WTC11 (cell line): ENCODE data around the gene NCOA6.

Source experiments
- CREM ChIP-seq: sonication (generic); formaldehyde crosslinking; IDR thresholded peaks from 2 replicates; pipeline ENCODE4 v1.8.1; 2022; ENCODE audit warnings: mild to moderate bottlenecking, missing genetic modification reagents, moderate library complexity
- ETV6 ChIP-seq: sonication (generic); formaldehyde crosslinking; IDR thresholded peaks from 2 replicates; pipeline ENCODE4 v1.8.1; 2022; ENCODE audit warnings: mild to moderate bottlenecking, missing genetic modification reagents
- IRF2 ChIP-seq: sonication (generic); formaldehyde crosslinking; IDR thresholded peaks from 2 replicates; pipeline ENCODE4 v1.8.0; 2022; ENCODE audit warnings: low read depth, missing genetic modification reagents, borderline replicate concordance
- RELA ChIP-seq: sonication (generic); formaldehyde crosslinking; IDR thresholded peaks from 2 replicates; pipeline ENCODE4 v1.8.1; 2022; ENCODE audit warnings: missing genetic modification reagents, mild to moderate bottlenecking, borderline replicate concordance
- ZBTB21 ChIP-seq: sonication (generic); formaldehyde crosslinking; IDR thresholded peaks from 2 replicates; pipeline ENCODE4 v1.8.1; 2023; ENCODE audit warnings: mild to moderate bottlenecking, missing genetic modification reagents, borderline replicate concordance
- ZNF121 ChIP-seq: sonication (generic); formaldehyde crosslinking; IDR thresholded peaks from 2 replicates; pipeline ENCODE4 v1.8.0; 2023; ENCODE audit warnings: missing genetic modification reagents
- ZNF232 ChIP-seq: sonication (generic); formaldehyde crosslinking; IDR thresholded peaks from 2 replicates; pipeline ENCODE4 v1.8.0; 2022; ENCODE audit warnings: mild to moderate bottlenecking, missing genetic modification reagents
- ZNF396 ChIP-seq: fragments of 250-450 bp; sonication (Bioruptor Pico); IDR thresholded peaks from 2 replicates; pipeline ENCODE4 v1.8.0; 2021; ENCODE audit warnings: mild to moderate bottlenecking, moderate library complexity, borderline replicate concordance
- TF ChIP-seq, protein P1 (sequence below): sonication (generic); formaldehyde crosslinking; IDR thresholded peaks from 2 replicates; pipeline ENCODE4 v1.8.0; 2022; ENCODE audit warnings: missing genetic modification reagents
- TF ChIP-seq, protein P2 (sequence below): fragments of 200-600 bp; IDR thresholded peaks from 2 replicates; pipeline ENCODE4 v1.8.0; 2022; ENCODE audit warnings: antibody characterized with exemption
- TF ChIP-seq, protein P3 (sequence below): sonication (generic); formaldehyde crosslinking; IDR thresholded peaks from 2 replicates; pipeline ENCODE4 v1.8.0; 2022; ENCODE audit warnings: mild to moderate bottlenecking, missing genetic modification reagents

DNA sequence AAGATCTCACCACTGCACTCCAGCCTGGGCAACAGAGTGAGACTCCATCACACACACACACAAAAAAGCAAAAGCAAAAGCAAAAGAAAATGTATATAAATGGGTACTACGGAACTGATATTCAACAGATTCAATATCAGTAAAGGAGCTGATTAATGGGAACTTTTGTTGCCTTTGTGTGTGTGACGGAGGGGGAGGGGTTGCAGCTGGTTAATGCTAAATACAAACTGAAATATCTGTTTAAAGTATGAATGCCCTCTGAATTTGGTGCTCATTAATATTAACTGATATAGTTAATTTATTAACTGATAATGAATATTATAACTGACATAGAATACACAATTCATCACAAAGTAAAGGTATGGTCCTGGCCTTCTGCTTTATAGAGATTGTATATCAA is 8.4 kb downstream of the NCOA6 start:
- TF ChIP-seq, protein P1, sequence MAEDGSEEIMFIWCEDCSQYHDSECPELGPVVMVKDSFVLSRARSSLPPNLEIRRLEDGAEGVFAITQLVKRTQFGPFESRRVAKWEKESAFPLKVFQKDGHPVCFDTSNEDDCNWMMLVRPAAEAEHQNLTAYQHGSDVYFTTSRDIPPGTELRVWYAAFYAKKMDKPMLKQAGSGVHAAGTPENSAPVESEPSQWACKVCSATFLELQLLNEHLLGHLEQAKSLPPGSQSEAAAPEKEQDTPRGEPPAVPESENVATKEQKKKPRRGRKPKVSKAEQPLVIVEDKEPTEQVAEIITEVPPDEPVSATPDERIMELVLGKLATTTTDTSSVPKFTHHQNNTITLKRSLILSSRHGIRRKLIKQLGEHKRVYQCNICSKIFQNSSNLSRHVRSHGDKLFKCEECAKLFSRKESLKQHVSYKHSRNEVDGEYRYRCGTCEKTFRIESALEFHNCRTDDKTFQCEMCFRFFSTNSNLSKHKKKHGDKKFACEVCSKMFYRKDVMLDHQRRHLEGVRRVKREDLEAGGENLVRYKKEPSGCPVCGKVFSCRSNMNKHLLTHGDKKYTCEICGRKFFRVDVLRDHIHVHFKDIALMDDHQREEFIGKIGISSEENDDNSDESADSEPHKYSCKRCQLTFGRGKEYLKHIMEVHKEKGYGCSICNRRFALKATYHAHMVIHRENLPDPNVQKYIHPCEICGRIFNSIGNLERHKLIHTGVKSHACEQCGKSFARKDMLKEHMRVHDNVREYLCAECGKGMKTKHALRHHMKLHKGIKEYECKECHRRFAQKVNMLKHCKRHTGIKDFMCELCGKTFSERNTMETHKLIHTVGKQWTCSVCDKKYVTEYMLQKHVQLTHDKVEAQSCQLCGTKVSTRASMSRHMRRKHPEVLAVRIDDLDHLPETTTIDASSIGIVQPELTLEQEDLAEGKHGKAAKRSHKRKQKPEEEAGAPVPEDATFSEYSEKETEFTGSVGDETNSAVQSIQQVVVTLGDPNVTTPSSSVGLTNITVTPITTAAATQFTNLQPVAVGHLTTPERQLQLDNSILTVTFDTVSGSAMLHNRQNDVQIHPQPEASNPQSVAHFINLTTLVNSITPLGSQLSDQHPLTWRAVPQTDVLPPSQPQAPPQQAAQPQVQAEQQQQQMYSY (CRISPR knock-in tag) = no peak
- TF ChIP-seq CREM (CRISPR knock-in tag) (no peak), IRF2 (no peak), ZNF396 (CRISPR knock-in tag) (no peak), ETV6 (no peak), RELA (CRISPR knock-in tag) (no peak), ZBTB21 (CRISPR knock-in tag) (no peak), ZNF121 (no peak), ZNF232 (CRISPR knock-in tag) (no peak)
- TF ChIP-seq, protein P2, sequence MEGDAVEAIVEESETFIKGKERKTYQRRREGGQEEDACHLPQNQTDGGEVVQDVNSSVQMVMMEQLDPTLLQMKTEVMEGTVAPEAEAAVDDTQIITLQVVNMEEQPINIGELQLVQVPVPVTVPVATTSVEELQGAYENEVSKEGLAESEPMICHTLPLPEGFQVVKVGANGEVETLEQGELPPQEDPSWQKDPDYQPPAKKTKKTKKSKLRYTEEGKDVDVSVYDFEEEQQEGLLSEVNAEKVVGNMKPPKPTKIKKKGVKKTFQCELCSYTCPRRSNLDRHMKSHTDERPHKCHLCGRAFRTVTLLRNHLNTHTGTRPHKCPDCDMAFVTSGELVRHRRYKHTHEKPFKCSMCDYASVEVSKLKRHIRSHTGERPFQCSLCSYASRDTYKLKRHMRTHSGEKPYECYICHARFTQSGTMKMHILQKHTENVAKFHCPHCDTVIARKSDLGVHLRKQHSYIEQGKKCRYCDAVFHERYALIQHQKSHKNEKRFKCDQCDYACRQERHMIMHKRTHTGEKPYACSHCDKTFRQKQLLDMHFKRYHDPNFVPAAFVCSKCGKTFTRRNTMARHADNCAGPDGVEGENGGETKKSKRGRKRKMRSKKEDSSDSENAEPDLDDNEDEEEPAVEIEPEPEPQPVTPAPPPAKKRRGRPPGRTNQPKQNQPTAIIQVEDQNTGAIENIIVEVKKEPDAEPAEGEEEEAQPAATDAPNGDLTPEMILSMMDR = no peak
- TF ChIP-seq, protein P3, sequence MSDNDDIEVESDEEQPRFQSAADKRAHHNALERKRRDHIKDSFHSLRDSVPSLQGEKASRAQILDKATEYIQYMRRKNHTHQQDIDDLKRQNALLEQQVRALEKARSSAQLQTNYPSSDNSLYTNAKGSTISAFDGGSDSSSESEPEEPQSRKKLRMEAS (CRISPR knock-in tag) = no peak
